Measurements from ENCODE around the gene ZBTB34.

Gene ZBTB34

DNA sequence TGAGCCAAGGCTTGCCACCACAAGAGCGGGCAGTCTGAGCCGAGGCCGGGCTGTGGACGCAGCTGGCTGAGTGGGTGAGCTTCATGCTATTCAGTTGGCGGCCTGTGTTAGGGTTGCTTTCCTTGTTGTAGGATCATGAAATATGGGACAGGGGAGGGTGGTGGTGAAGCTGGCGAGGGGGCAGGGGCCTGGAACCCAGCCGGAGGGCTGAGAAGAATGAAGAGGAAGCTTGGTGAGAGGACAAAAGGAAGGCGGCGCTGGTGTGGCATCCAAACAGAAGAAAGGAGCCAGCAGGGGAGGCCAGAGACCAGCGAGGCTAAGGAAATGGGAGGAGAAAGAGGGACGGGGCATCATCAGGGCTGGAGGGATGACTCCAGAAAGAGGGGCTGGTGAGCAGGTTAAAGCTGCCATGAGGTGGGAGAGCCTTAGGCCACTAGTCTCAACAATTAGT is 72.5 kb downstream of the ZBTB34 start:
- DNase-seq = no peak

DNA sequence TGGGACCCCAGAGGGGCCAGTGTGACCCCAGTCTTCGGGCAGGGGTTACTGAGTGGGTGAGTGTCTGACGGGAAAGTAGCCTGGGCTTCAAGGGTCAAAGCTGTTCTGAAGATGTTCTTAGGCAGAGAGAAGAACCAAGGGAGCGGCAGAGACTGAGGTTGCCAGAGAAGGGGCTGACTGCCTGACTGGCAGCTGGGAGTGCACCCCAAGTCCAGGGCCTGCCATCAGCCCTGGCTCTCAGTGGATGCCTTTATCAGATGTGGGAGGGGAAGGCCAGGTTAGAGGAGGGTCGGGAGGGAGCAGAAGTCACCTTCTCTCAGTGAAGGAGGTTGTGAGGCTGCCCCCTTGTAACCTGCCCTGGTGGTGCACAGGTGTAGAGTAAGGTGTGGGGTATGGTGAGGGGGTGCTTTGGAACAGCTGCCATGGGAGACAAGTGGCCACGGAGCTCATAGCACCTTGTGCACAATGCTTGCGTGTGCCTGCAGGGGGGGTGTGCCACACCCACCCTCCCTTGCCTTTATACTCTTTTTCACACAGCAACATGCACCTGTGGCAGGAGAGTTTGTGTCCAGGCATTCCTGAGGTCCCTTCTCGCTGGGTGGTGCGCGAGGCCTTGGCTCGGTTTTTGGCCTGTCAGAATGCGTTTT is 73.0 kb downstream of the ZBTB34 start:
- DNase-seq = no peak

DNA sequence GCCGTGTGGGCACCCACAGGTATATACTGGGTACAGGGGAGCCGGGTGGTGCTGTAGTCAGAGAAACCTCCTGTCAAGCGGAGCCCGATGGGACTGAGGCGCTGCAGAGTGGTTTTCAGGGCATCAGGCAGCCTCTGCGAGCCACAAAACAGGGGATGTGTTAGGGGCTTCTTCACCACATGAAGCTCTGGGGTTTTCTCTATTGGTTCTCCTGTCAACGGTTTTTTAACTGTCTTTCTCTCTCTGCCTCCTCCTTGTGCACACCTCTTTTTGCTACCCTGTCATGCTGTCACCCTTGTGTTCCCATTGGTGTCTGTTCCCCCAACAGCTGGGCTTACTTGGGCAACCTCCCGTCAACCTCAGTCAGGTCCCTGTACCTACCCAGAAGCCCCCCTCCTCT is 74.0 kb downstream of the ZBTB34 start:
- no peak for DNase-seq
